ENCODE measurements around the gene TMEM132D. TPM values are rescaled to one million over a fixed set of nuclear protein-coding genes. Genes with fewer than 3 reads are reported as not detected.
"Not testable (repeated sequence)": the region's sequence is repeated elsewhere in the genome, so short reads cannot be mapped to it uniquely, and the experiment has no call there.

TMEM132D gene
- polyA plus RNA-seq, 1 experiment = not detected

GRCh38 chr12:129551441-129551840 lies 352.4 kb downstream of the TMEM132D start:
- no peak overlapping the region for H3K4me3 ChIP-seq (ENCODE audit: low read depth, low read length)
- no peak for DNase-seq (ENCODE audit: low read depth, low spot score)
- POLR2A ChIA-PET = no interaction called here
- CTCF ChIA-PET = no interaction called here
- peaks cover 34% of the 10 kb centered on the region for H3K9me3 ChIP-seq (ENCODE audit: control insufficient read depth, insufficient read depth, low read length)
- no peaks in the 10 kb centered on the region for H3K27me3 ChIP-seq (ENCODE audit: control insufficient read depth, insufficient read depth, low read length)
- no peak overlapping the region for H3K27ac ChIP-seq (ENCODE audit: low read depth, low read length)
- no peak for TF ChIP-seq CTCF (IDR thresholded peaks at IDR 0.05; ENCODE audit: low read depth, low read length)

GRCh38 chr12:129550353-129550752 lies 353.5 kb downstream of the TMEM132D start:
- Histone ChIP-seq H3K4me3 (ENCODE audit: low read depth, low read length) (no peak overlapping the region), H3K27me3 (ENCODE audit: control insufficient read depth, insufficient read depth, low read length) (no peaks in the 10 kb centered on the region), H3K9me3 (ENCODE audit: control insufficient read depth, insufficient read depth, low read length) (peaks cover 34% of the 10 kb centered on the region), H3K27ac (ENCODE audit: low read depth, low read length) (no peak overlapping the region)
- no peak for TF ChIP-seq CTCF (IDR thresholded peaks at IDR 0.05; ENCODE audit: low read depth, low read length)
- no peak for DNase-seq (ENCODE audit: low read depth, low spot score)
- ChIA-PET POLR2A (no interaction called here), CTCF (no interaction called here)

- POLR2A ChIA-PET = no interaction called here
- Histone ChIP-seq H3K27ac (ENCODE audit: low read depth, low read length) (no peak overlapping the region), H3K9me3 (ENCODE audit: control insufficient read depth, insufficient read depth, low read length) (peaks cover 39% of the 10 kb centered on the region), H3K27me3 (ENCODE audit: control insufficient read depth, insufficient read depth, low read length) (no peaks in the 10 kb centered on the region), H3K4me3 (ENCODE audit: low read depth, low read length) (no peak overlapping the region)
- CTCF ChIA-PET = interaction anchor here (0.5 kb wide), 1 partner anchor 42 kb away, joined by 3 read pairs; no protein-coding TSS in a partner anchor
- TF ChIP-seq CTCF (IDR thresholded peaks at IDR 0.05; ENCODE audit: low read depth, low read length) = no peak
- no peak for DNase-seq (ENCODE audit: low read depth, low spot score)
These were observed 354.2 kb downstream of the TMEM132D start for GRCh38 chr12:129549656-129550055.

GRCh38 chr12:129549020-129549419 lies 354.8 kb downstream of the TMEM132D start:
- CTCF ChIA-PET = interaction anchor here (0.5 kb wide), 1 partner anchor 43 kb away, joined by 3 read pairs; no protein-coding TSS in a partner anchor
- POLR2A ChIA-PET; H3K27ac ChIP-seq (ENCODE audit: low read depth, low read length); H3K27me3 ChIP-seq (ENCODE audit: control insufficient read depth, insufficient read depth, low read length); DNase-seq (ENCODE audit: low read depth, low spot score); H3K4me3 ChIP-seq (ENCODE audit: low read depth, low read length): not testable (repeated sequence)
- H3K9me3 ChIP-seq (ENCODE audit: control insufficient read depth, insufficient read depth, low read length) = peaks cover 39% of the 10 kb centered on the region

GRCh38 chr12:129544716-129545115 lies 359.1 kb downstream of the TMEM132D start:
- TF ChIP-seq CTCF (IDR thresholded peaks at IDR 0.05; ENCODE audit: low read depth, low read length) = no peak
- DNase-seq (ENCODE audit: low read depth, low spot score) = no peak
- Histone ChIP-seq H3K27me3 (ENCODE audit: control insufficient read depth, insufficient read depth, low read length) (no peaks in the 10 kb centered on the region), H3K9me3 (ENCODE audit: control insufficient read depth, insufficient read depth, low read length) (peaks cover 37% of the 10 kb centered on the region), H3K27ac (ENCODE audit: low read depth, low read length) (no peak overlapping the region), H3K4me3 (ENCODE audit: low read depth, low read length) (no peak overlapping the region)
- CTCF ChIA-PET = no interaction called here
- POLR2A ChIA-PET = no interaction called here

GRCh38 chr12:129540954-129541353 lies 362.9 kb downstream of the TMEM132D start:
- no peak for DNase-seq (ENCODE audit: low read depth, low spot score)
- POLR2A ChIA-PET = no interaction called here
- CTCF ChIA-PET = no interaction called here

More at GRCh38 chr12:129540954-129541353, 362.9 kb downstream of the TMEM132D start:
- Histone ChIP-seq H3K4me3 (ENCODE audit: low read depth, low read length) (no peak overlapping the region), H3K9me3 (ENCODE audit: control insufficient read depth, insufficient read depth, low read length) (peaks cover 42% of the 10 kb centered on the region), H3K27ac (ENCODE audit: low read depth, low read length) (no peak overlapping the region), H3K27me3 (ENCODE audit: control insufficient read depth, insufficient read depth, low read length) (no peaks in the 10 kb centered on the region)
- no peak for TF ChIP-seq CTCF (IDR thresholded peaks at IDR 0.05; ENCODE audit: low read depth, low read length)

Measured in AG04450 (cell line).